C4-2B (cell line): ENCODE results near the gene MON1B.
"Not testable (repeated sequence)": the region's sequence is repeated elsewhere in the genome, so short reads cannot be mapped to it uniquely, and the experiment has no call there.

ENCODE experiments used
- H3K27ac ChIP-seq: fragments of 450-650 bp; 2 replicates; pipeline ENCODE4 v1.5.1; 2017
- CTCF ChIP-seq: fragments of 450-650 bp; conservative IDR thresholded peaks from 2 replicates; pipeline ENCODE4 v1.5.1; 2017; ENCODE audit warnings: mild to moderate bottlenecking
- ZFX ChIP-seq: fragments of 450-650 bp; IDR thresholded peaks from 2 replicates; pipeline ENCODE4 v1.6.1; 2017

Gene MON1B

GRCh38 chr16:77166726-77167125 is 24.3 kb upstream of the MON1B start:
- TF ChIP-seq ZFX (no peak), CTCF (no peak)

GRCh38 chr16:77168901-77169300 is 22.1 kb upstream of the MON1B start:
- TF ChIP-seq ZFX (no peak), CTCF (no peak)
- no peak overlapping the region for H3K27ac ChIP-seq

More at GRCh38 chr16:77166726-77167125, 24.3 kb upstream of the MON1B start:
- H3K27ac ChIP-seq, result no peak overlapping the region

- TF ChIP-seq ZFX (no peak), CTCF (peak; percentile 85)
These were observed 21.2 kb upstream of the MON1B start for GRCh38 chr16:77169650-77170236.

GRCh38 chr16:77170805-77171204 is 20.2 kb upstream of the MON1B start:
- TF ChIP-seq CTCF, result no peak
- no peak for TF ChIP-seq ZFX
- peak overlapping the region; percentile 14; the same call in 1 of the 2 replicates for H3K27ac ChIP-seq

More at GRCh38 chr16:77169650-77170236, 21.2 kb upstream of the MON1B start:
- H3K27ac ChIP-seq, result no peak overlapping the region

- H3K27ac ChIP-seq, result no peak overlapping the region
- TF ChIP-seq CTCF (peak; percentile 84), ZFX (no peak)
These were observed 19.0 kb upstream of the MON1B start for GRCh38 chr16:77171745-77172635.

- TF ChIP-seq ZFX, result no peak
- TF ChIP-seq CTCF, result no peak
- no peak overlapping the region for H3K27ac ChIP-seq
These were observed 18.0 kb upstream of the MON1B start for GRCh38 chr16:77172951-77173350.

- no peak for TF ChIP-seq ZFX
- TF ChIP-seq CTCF, result no peak
These were observed 7.9 kb upstream of the MON1B start for GRCh38 chr16:77183137-77183536.

GRCh38 chr16:77186298-77186697 is 4.7 kb upstream of the MON1B start:
- H3K27ac ChIP-seq, result not testable (repeated sequence)

More at GRCh38 chr16:77183137-77183536, 7.9 kb upstream of the MON1B start:
- no peak overlapping the region for H3K27ac ChIP-seq
